VCaP (cell line): ENCODE data around the gene AHSP.
"Not testable (repeated sequence)": the region's sequence is repeated elsewhere in the genome, so short reads cannot be mapped to it uniquely, and the experiment has no call there.

Experiments used
- H3K27ac ChIP-seq: fragments of 450-650 bp; 2 replicates; pipeline ENCODE4 v1.5.1; 2017
- CTCF ChIP-seq: fragments of 450-650 bp; conservative IDR thresholded peaks from 2 replicates; pipeline ENCODE4 v1.5.1; 2017; ENCODE audit warnings: mild to moderate bottlenecking, moderate library complexity

The AHSP gene

GRCh38 chr16:31508706-31509195 is 18.9 kb upstream of the AHSP start:
- no peak for TF ChIP-seq CTCF
- H3K27ac ChIP-seq: peak overlapping the region; percentile 75

GRCh38 chr16:31513126-31513525 is 14.6 kb upstream of the AHSP start:
- no peak for TF ChIP-seq CTCF

GRCh38 chr16:31513884-31514283 is 13.8 kb upstream of the AHSP start:
- no peak for TF ChIP-seq CTCF
- no peak overlapping the region for H3K27ac ChIP-seq

More at GRCh38 chr16:31513126-31513525, 14.6 kb upstream of the AHSP start:
- no peak overlapping the region for H3K27ac ChIP-seq

- TF ChIP-seq CTCF: no peak
These were observed 9.8 kb upstream of the AHSP start for GRCh38 chr16:31517800-31518402.

GRCh38 chr16:31519759-31520431 is 7.8 kb upstream of the AHSP start:
- no peak overlapping the region for H3K27ac ChIP-seq
- no peak for TF ChIP-seq CTCF

More at GRCh38 chr16:31517800-31518402, 9.8 kb upstream of the AHSP start:
- no peak overlapping the region for H3K27ac ChIP-seq

- no peak overlapping the region for H3K27ac ChIP-seq
- TF ChIP-seq CTCF: no peak
These were observed 6.3 kb upstream of the AHSP start for GRCh38 chr16:31521368-31521767.

GRCh38 chr16:31522071-31522470 is 5.6 kb upstream of the AHSP start:
- TF ChIP-seq CTCF: no peak
- no peak overlapping the region for H3K27ac ChIP-seq

GRCh38 chr16:31523768-31524167 is 3.9 kb upstream of the AHSP start:
- not testable (repeated sequence) for H3K27ac ChIP-seq
